ENCODE measurements around the gene MCU.

DNA sequence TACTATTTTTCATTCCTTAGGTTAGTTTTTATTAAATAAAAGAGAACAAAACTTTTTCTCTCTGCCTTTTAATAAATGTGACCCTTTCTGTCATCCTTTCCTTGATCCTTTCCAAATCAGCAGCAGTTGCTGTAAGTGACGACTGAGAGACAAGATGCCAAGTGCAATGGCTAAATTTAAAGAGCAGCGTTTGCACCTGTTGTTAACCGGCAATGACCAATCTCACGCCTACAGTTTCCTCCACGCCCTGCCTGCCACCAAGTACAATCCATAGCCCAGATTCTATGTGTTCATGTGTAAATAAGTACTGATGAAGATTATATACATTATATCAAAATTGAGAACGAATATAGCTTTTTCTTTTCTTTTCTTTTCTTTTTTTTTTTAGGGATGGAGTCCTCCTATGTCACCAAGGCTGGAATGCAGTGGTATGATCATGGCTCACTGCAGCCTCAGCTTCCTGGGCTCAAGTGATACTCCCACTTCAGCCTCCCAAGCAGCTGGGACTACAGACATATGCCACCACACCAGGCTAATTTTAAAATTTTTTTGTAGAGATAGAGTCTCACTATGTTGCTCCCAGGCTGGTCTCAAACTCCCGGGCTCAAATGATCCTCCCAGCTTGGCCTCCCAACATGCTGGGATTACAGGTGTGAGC is 6.5 kb upstream of the MCU start:
- TF ChIP-seq POLR2A (IDR thresholded peaks at IDR 0.05) (no peak), POLR2AphosphoS5 (IDR thresholded peaks at IDR 0.05) (no peak), EP300 (IDR thresholded peaks at IDR 0.05; ENCODE audit: low read depth) (no peak)
- TF ChIP-seq, protein P1, sequence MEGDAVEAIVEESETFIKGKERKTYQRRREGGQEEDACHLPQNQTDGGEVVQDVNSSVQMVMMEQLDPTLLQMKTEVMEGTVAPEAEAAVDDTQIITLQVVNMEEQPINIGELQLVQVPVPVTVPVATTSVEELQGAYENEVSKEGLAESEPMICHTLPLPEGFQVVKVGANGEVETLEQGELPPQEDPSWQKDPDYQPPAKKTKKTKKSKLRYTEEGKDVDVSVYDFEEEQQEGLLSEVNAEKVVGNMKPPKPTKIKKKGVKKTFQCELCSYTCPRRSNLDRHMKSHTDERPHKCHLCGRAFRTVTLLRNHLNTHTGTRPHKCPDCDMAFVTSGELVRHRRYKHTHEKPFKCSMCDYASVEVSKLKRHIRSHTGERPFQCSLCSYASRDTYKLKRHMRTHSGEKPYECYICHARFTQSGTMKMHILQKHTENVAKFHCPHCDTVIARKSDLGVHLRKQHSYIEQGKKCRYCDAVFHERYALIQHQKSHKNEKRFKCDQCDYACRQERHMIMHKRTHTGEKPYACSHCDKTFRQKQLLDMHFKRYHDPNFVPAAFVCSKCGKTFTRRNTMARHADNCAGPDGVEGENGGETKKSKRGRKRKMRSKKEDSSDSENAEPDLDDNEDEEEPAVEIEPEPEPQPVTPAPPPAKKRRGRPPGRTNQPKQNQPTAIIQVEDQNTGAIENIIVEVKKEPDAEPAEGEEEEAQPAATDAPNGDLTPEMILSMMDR (IDR thresholded peaks at IDR 0.05): no peak
